Measurements from ENCODE around the gene TRIM71. TPM values are rescaled to one million over a fixed set of nuclear protein-coding genes. Genes with fewer than 3 reads are reported as not detected.

TRIM71 gene
- total RNA-seq, 4 donors from 2014 or later = 0.48 TPM; not detected in 3

DNA sequence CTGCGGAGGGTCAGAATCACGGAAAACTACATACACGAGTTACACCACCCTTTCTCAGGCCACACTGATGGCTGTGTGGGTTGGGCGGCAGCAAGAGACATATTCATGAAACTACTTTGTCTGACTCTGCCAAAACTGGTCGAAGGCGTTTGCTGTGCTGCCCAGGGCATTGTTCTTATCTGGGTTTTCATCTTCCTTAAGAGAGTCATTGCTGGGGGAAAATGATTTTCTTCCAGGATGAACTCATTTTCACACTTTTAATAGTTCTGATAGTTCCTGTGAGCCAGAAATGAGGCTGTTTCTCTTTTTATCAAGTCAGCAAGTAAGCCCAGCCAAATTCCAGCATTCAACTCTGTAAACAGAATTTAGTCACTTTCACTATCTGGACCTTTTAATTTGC is 47.6 kb downstream of the TRIM71 start:
- no peaks in the 10 kb centered on the region for H3K9me3 ChIP-seq
- TF ChIP-seq, protein P1, sequence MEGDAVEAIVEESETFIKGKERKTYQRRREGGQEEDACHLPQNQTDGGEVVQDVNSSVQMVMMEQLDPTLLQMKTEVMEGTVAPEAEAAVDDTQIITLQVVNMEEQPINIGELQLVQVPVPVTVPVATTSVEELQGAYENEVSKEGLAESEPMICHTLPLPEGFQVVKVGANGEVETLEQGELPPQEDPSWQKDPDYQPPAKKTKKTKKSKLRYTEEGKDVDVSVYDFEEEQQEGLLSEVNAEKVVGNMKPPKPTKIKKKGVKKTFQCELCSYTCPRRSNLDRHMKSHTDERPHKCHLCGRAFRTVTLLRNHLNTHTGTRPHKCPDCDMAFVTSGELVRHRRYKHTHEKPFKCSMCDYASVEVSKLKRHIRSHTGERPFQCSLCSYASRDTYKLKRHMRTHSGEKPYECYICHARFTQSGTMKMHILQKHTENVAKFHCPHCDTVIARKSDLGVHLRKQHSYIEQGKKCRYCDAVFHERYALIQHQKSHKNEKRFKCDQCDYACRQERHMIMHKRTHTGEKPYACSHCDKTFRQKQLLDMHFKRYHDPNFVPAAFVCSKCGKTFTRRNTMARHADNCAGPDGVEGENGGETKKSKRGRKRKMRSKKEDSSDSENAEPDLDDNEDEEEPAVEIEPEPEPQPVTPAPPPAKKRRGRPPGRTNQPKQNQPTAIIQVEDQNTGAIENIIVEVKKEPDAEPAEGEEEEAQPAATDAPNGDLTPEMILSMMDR (IDR thresholded peaks at IDR 0.05) = no peak
- no peak for TF ChIP-seq POLR2A (IDR thresholded peaks at IDR 0.05)
- intact Hi-C loops (cut with DNase I; ENCODE audit: low total_unique reads) = no loop called here
- no peaks in the 10 kb centered on the region for H3K36me3 ChIP-seq
- H3K27ac ChIP-seq = no peak overlapping the region
- no peaks in the 10 kb centered on the region for H3K27me3 ChIP-seq
- no peaks in the 10 kb centered on the region for H3K4me1 ChIP-seq
- DNase-seq = no peak
- no peak overlapping the region for H3K4me3 ChIP-seq

DNA sequence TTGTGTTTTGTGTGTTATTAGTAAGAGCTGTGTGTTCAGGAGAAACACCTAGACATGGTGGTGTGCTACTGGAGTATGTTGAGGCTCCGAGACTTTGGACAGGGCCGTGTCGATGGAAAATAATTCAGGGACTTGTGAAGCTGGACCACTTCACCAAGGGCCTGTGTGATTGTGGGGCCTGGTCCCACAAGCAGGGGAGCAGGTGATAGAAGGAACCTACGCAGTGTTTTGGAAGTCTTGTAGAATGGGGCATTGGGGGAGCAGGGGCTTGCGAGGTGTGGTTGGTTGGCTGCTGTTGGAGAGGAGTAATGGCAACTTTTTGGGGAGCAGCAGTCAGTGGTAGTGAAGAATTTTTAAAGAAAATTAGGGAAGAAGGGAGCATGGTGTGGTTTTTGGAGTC is 48.7 kb downstream of the TRIM71 start:
- intact Hi-C loops (cut with DNase I; ENCODE audit: low total_unique reads) = no loop called here
- no peak for TF ChIP-seq POLR2A (IDR thresholded peaks at IDR 0.05)
- DNase-seq = no peak
- Histone ChIP-seq H3K4me3 (no peak overlapping the region), H3K9me3 (no peaks in the 10 kb centered on the region), H3K27me3 (no peaks in the 10 kb centered on the region), H3K4me1 (no peaks in the 10 kb centered on the region), H3K36me3 (no peaks in the 10 kb centered on the region), H3K27ac (no peak overlapping the region)

DNA sequence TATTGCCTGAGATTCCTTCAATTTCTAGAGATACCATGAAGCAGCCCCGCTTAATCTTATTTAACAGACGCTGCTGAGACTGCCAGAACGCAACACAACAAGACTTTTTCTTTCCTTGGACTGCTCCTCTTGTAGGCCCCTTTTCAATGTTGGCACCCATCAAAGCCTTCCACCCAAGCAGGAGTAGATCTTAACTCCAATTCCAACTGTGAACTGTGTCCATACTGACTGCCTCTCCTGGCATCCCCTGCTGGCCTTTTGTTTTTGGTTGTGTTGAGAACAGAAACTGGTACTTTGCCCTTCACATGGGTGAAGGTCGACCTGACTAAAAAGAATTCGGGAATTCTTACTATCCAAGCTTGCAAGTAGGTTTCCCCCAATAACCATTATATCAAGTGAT is 50.2 kb downstream of the TRIM71 start:
- no peak for DNase-seq
- H3K4me1 ChIP-seq = no peaks in the 10 kb centered on the region
- no peak overlapping the region for H3K4me3 ChIP-seq
- H3K27me3 ChIP-seq = no peaks in the 10 kb centered on the region
- H3K27ac ChIP-seq = no peak overlapping the region
- intact Hi-C loops (cut with DNase I; ENCODE audit: low total_unique reads) = no loop called here
- no peaks in the 10 kb centered on the region for H3K9me3 ChIP-seq
- TF ChIP-seq, protein P1 (IDR thresholded peaks at IDR 0.05) = no peak
- TF ChIP-seq POLR2A (IDR thresholded peaks at IDR 0.05) = no peak
- no peaks in the 10 kb centered on the region for H3K36me3 ChIP-seq

DNA sequence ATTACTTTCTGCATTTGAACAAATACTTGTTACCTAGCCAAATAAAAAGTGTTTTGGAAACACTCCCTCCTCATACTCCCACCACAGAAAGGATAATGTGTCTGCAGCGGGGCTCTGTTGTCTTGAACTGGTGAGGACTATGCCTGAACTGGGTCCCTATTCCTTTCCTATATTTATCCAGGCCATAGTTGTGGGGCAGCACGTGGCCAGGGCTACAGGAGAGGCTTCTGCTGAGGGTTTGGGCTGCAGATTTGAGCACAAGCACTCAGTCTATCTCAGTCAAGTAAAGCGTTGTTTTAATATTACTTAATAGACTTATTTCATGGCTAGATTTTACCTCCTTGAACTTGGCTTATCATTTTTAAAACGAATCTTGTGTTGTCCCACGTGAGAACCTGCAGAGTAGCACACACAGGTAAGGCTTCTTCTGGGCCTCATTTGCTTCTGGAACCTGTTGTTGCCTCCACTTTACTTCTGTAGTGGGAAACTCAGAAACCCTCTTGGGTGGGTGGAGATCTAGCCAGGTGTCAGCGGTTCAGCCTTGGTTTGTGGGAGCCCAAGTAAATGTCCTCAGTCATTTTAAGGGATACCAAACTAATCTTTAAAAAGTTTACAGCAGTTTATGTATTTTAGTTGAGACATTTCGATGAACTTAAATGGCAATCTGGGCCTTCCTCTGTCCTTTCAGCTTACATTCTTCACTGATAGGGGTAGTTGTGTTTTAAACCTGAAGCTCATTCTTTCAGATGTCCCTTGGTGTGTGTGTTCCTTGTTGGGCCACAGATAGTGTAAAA is 51.1 kb downstream of the TRIM71 start:
- no peaks in the 10 kb centered on the region for H3K27me3 ChIP-seq
- no peak overlapping the region for H3K27ac ChIP-seq
- no peak for DNase-seq
- H3K4me1 ChIP-seq = peaks cover 0 to 6% of the 10 kb centered on the region in 2 donors
- TF ChIP-seq, protein P1 (IDR thresholded peaks at IDR 0.05) = no peak
- no peak for TF ChIP-seq POLR2A (IDR thresholded peaks at IDR 0.05)
- no peaks in the 10 kb centered on the region for H3K36me3 ChIP-seq
- H3K9me3 ChIP-seq = no peaks in the 10 kb centered on the region
- intact Hi-C loops (cut with DNase I; ENCODE audit: low total_unique reads) = no loop called here
- no peak overlapping the region for H3K4me3 ChIP-seq

DNA sequence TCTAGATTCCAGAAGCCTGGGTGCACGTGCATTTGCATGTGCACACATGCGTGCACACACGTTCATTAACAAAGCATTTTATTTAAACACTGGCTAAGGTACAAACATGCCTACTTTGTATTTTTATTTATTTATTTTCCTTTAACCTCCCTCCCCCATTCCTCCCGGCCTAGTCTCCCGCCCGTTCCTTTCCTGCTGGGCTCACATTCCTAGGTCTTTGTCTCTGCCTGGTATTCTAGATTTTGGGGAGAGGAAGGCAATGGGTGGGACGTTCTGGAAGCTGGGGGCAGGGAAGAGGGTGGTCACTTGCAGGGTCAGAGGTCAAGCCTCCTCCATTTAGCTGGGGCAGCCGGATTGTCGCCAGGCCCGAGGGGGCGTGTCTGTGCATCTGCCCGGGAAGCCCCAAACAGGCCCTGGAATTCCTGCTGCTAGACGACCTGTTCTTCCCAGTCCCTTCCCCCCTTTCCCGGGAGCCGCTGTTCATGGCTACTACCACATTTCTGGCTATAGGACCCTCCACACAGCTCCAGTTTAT is 51.8 kb downstream of the TRIM71 start:
- no peak overlapping the region for H3K27ac ChIP-seq
- DNase-seq = no peak
- H3K9me3 ChIP-seq = no peaks in the 10 kb centered on the region
- TF ChIP-seq, protein P1 (IDR thresholded peaks at IDR 0.05) = no peak
- TF ChIP-seq POLR2A (IDR thresholded peaks at IDR 0.05) = no peak
- no peaks in the 10 kb centered on the region for H3K27me3 ChIP-seq
- H3K4me1 ChIP-seq = peaks cover 0 to 6% of the 10 kb centered on the region in 2 donors
- intact Hi-C loops (cut with DNase I; ENCODE audit: low total_unique reads) = no loop called here
- H3K4me3 ChIP-seq = no peak overlapping the region
- no peaks in the 10 kb centered on the region for H3K36me3 ChIP-seq
